SU-DHL-6 (cell line): ENCODE results near the gene GRIA1.

ENCODE experiments used
- EZH2phosphoT487 ChIP-seq: fragments of 200-600 bp; sonication (generic), shearing (Covaris generic); conservative IDR thresholded peaks from 2 replicates; pipeline ENCODE4 v1.6.1; 2018; ENCODE audit warnings: mild to moderate bottlenecking, antibody characterized with exemption, low read length, moderate library complexity, mixed read lengths
- TF ChIP-seq, protein P1 (sequence below): fragments of 200-600 bp; sonication (generic); IDR thresholded peaks from one replicate; pipeline ENCODE4 v1.5.1; 2017; ENCODE audit warnings: antibody characterized with exemption, mild to moderate bottlenecking, low read length, moderate library complexity; ENCODE audit not compliant: insufficient read depth, poor library complexity, severe bottlenecking

- TF ChIP-seq, protein P1, sequence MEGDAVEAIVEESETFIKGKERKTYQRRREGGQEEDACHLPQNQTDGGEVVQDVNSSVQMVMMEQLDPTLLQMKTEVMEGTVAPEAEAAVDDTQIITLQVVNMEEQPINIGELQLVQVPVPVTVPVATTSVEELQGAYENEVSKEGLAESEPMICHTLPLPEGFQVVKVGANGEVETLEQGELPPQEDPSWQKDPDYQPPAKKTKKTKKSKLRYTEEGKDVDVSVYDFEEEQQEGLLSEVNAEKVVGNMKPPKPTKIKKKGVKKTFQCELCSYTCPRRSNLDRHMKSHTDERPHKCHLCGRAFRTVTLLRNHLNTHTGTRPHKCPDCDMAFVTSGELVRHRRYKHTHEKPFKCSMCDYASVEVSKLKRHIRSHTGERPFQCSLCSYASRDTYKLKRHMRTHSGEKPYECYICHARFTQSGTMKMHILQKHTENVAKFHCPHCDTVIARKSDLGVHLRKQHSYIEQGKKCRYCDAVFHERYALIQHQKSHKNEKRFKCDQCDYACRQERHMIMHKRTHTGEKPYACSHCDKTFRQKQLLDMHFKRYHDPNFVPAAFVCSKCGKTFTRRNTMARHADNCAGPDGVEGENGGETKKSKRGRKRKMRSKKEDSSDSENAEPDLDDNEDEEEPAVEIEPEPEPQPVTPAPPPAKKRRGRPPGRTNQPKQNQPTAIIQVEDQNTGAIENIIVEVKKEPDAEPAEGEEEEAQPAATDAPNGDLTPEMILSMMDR = no peak
- no peak for TF ChIP-seq EZH2phosphoT487
Measured at GRCh38 chr5:153860195-153860886, 369.9 kb downstream of the GRIA1 start.
